Measurements from ENCODE around the gene ACOX1. TPM values are rescaled to one million over a fixed set of nuclear protein-coding genes. Genes with fewer than 3 reads are reported as not detected.

Gene ACOX1
- total and polyA plus RNA-seq, 2 of the 13 experiments (the other 11 are each of a cell fraction or from before 2014, with no cell fraction given): 86.4 to 120 TPM

DNA sequence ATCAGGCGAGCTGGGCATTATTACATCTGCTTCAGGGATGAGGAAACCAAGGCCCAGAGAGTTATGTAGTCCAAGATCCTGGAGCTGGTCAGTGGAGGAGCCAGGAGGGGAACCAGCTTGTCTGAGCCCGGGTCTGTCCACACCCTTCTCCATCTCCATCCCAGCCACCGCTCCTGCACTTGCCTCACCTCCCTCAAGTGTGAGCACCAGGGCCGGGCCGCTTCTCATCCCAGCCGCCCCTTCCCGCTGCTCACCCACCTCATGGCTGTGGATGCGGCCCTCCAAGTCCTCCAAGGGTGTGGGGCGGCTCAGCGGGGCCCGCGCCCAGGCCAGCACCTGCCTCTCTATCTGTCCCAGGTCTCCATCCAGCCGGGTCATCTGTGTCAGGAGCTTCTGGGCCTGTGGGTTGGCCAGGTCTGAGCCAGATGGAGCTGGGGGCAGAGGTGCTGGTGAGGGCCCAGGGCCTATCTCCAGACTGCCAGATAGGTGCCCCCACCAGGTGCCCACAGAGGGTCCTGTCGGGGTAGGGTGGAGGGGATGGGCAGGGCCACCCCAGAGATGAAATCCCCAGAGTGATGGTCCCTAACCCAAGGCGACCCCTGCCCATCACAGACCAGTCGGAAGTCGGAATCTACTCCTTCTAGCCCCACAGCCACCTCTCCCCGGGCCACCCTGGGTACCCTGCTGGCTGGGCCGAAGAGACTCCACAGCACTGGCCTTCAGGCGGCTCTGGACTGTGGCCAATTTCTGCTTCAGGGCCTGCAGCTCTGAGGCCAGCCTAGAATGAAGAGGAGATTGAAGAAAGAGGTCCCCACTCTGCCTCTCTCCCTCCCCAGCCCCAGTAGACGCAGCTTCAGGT is 38.7 kb upstream of the ACOX1 start (continued):
- TF ChIP-seq NCOA1 (CRISPR knock-in tag; IDR thresholded peaks at IDR 0.05) (no peak), ZNF382 (CRISPR knock-in tag; IDR thresholded peaks at IDR 0.05; ENCODE audit: borderline replicate concordance) (no peak), KLF13 (CRISPR knock-in tag; IDR thresholded peaks at IDR 0.05) (no peak), PHF8 (CRISPR knock-in tag; IDR thresholded peaks at IDR 0.05) (no peak)
- TF ChIP-seq, protein P1, sequence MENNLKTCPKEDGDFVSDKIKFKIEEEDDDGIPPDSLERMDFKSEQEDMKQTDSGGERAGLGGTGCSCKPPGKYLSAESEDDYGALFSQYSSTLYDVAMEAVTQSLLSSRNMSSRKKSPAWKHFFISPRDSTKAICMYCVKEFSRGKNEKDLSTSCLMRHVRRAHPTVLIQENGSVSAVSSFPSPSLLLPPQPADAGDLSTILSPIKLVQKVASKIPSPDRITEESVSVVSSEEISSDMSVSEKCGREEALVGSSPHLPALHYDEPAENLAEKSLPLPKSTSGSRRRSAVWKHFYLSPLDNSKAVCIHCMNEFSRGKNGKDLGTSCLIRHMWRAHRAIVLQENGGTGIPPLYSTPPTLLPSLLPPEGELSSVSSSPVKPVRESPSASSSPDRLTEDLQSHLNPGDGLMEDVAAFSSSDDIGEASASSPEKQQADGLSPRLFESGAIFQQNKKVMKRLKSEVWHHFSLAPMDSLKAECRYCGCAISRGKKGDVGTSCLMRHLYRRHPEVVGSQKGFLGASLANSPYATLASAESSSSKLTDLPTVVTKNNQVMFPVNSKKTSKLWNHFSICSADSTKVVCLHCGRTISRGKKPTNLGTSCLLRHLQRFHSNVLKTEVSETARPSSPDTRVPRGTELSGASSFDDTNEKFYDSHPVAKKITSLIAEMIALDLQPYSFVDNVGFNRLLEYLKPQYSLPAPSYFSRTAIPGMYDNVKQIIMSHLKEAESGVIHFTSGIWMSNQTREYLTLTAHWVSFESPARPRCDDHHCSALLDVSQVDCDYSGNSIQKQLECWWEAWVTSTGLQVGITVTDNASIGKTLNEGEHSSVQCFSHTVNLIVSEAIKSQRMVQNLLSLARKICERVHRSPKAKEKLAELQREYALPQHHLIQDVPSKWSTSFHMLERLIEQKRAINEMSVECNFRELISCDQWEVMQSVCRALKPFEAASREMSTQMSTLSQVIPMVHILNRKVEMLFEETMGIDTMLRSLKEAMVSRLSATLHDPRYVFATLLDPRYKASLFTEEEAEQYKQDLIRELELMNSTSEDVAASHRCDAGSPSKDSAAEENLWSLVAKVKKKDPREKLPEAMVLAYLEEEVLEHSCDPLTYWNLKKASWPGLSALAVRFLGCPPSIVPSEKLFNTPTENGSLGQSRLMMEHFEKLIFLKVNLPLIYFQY (CRISPR knock-in tag; IDR thresholded peaks at IDR 0.05; ENCODE audit: borderline replicate concordance): no peak
- TF ChIP-seq, protein P2, sequence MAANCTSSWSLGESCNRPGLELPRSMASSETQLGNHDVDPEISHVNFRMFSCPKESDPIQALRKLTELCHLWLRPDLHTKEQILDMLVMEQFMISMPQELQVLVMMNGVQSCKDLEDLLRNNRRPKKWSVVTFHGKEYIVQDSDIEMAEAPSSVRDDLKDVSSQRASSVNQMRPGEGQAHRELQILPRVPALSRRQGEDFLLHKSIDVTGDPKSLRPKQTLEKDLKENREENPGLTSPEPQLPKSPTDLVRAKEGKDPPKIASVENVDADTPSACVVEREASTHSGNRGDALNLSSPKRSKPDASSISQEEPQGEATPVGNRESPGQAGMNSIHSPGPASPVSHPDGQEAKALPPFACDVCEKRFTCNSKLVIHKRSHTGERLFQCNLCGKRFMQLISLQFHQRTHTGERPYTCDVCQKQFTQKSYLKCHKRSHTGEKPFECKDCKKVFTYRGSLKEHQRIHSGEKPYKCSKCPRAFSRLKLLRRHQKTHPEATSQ (CRISPR knock-in tag; IDR thresholded peaks at IDR 0.05; ENCODE audit: borderline replicate concordance): no peak
